ENCODE measurements around the gene OCIAD2.
"Not testable (repeated sequence)": the region's sequence is repeated elsewhere in the genome, so short reads cannot be mapped to it uniquely, and the experiment has no call there.

The OCIAD2 gene

DNA sequence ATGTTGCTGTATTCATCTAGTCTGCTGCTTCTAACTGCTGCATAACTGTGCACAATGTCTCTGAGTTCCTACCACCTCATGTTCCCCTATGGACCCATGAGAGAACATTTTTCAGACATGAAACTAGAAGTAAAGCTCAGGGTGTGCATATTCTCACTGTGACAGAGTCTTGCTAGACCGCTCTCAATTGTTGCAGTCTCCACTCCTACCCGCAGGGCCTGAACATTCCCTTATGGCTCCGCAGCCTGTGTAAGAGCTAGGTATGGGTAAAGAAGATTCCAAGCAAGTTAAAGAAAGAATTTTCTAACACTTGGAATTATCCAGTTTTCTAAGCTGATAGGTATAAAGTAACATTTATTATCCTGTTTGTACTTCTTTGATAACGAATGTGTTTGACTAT, 5.4 kb downstream of the OCIAD2 start:
- TF ChIP-seq CTCF (IDR thresholded peaks at IDR 0.05; ENCODE audit: low read depth, low read length): no peak
- Histone ChIP-seq H3K9me3 (ENCODE audit: severe bottlenecking) (no peaks in the 10 kb centered on the region), H3K36me3 (peaks cover 76% of the 10 kb centered on the region), H3K27me3 (ENCODE audit: insufficient read depth, low read depth, severe bottlenecking) (no peaks in the 10 kb centered on the region), H3K27ac (no peak overlapping the region), H3K4me3 (ENCODE audit: low read depth, low read length) (no peak overlapping the region)
- no peak for DNase-seq

- no peak for DNase-seq
- Histone ChIP-seq H3K4me3 (ENCODE audit: low read depth, low read length) (no peak overlapping the region), H3K27me3 (ENCODE audit: insufficient read depth, low read depth, severe bottlenecking) (no peaks in the 10 kb centered on the region), H3K27ac (no peak overlapping the region), H3K36me3 (peaks cover 85% of the 10 kb centered on the region), H3K9me3 (ENCODE audit: severe bottlenecking) (no peaks in the 10 kb centered on the region)
- no peak for TF ChIP-seq CTCF (IDR thresholded peaks at IDR 0.05; ENCODE audit: low read depth, low read length)
These were observed 6.6 kb downstream of the OCIAD2 start for GRCh38 chr4:48899950-48900349.

- no peak for TF ChIP-seq CTCF (IDR thresholded peaks at IDR 0.05; ENCODE audit: low read depth, low read length)
- H3K36me3 ChIP-seq: peaks cover 85% of the 10 kb centered on the region
- H3K27ac ChIP-seq: no peak overlapping the region
- no peaks in the 10 kb centered on the region for H3K27me3 ChIP-seq (ENCODE audit: insufficient read depth, low read depth, severe bottlenecking)
- no peak for DNase-seq
- no peaks in the 10 kb centered on the region for H3K9me3 ChIP-seq (ENCODE audit: severe bottlenecking)
- H3K4me3 ChIP-seq (ENCODE audit: low read depth, low read length): no peak overlapping the region
These were observed 7.2 kb downstream of the OCIAD2 start for GRCh38 chr4:48899432-48899749.

DNA sequence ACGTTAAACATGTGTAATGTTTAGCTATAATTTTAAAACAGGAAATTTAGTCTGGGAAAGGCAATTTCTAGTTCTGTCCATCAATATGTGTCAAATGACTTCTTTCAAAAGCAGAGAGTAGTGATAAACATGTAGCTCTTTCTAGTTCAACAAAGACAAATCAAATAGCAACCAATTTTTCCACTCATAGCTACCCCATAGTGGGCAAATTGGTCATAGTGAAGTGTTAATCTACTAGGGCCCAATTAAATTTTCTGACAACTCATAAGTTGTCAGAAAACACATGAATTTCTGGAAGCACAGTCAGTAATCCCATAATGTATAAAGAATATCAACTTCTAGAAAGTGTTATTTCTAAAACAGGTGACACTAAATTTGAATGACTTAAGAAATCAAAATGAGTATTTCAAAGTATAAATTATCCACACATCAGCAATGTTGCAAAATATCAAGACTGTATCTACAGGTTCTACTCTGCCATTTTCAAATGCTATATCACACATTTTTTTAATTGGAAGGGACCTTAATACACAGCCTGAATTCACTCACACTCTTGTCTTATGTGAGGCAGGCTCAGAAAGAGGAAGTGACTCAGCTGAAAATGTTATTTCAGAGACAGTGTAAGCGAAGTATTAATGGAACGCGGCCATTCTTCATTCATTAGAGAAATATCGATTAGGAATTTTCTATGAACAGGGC, 7.7 kb downstream of the OCIAD2 start:
- Histone ChIP-seq H3K27me3 (ENCODE audit: insufficient read depth, low read depth, severe bottlenecking) (no peaks in the 10 kb centered on the region), H3K9me3 (ENCODE audit: severe bottlenecking) (no peaks in the 10 kb centered on the region), H3K4me3 (ENCODE audit: low read depth, low read length) (no peak overlapping the region), H3K27ac (no peak overlapping the region), H3K36me3 (peaks cover 86% of the 10 kb centered on the region)
- no peak for DNase-seq
- TF ChIP-seq CTCF (IDR thresholded peaks at IDR 0.05; ENCODE audit: low read depth, low read length): no peak

DNA sequence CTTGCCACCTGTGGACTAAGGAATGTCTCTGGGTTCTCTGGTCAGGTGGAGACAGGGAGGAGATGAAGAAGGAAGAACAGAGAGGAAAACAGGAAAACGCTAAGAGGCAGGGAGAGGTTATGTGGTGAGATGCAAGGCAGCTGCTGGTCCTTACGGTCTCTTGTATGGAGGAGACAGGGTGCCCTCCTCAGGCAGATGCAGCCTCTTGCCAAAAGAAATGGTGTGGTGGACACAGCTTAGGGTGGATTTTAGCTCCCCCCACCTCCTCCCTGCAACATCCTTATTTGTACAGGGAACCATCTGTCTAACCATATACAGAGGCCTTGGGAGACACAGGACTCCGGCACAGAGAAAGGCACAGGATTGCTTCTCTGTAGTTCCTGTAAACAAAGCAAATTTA, 9.7 kb downstream of the OCIAD2 start:
- Histone ChIP-seq H3K9me3 (ENCODE audit: severe bottlenecking) (no peaks in the 10 kb centered on the region), H3K4me3 (ENCODE audit: low read depth, low read length) (no peak overlapping the region), H3K36me3 (peaks cover 85% of the 10 kb centered on the region), H3K27ac (no peak overlapping the region), H3K27me3 (ENCODE audit: insufficient read depth, low read depth, severe bottlenecking) (no peaks in the 10 kb centered on the region)
- peak; percentile 66 for DNase-seq
- TF ChIP-seq CTCF (IDR thresholded peaks at IDR 0.05; ENCODE audit: low read depth, low read length): peak; percentile 57

GRCh38 chr4:48891028-48891619, 15.4 kb downstream of the OCIAD2 start:
- H3K36me3 ChIP-seq: peaks cover 62% of the 10 kb centered on the region
- peaks cover under 1% of the 10 kb centered on the region for H3K9me3 ChIP-seq (ENCODE audit: severe bottlenecking)
- no peak overlapping the region for H3K4me3 ChIP-seq (ENCODE audit: low read depth, low read length)
- no peak for DNase-seq
- H3K27me3 ChIP-seq (ENCODE audit: insufficient read depth, low read depth, severe bottlenecking): no peaks in the 10 kb centered on the region
- H3K27ac ChIP-seq: no peak overlapping the region
- no peak for TF ChIP-seq CTCF (IDR thresholded peaks at IDR 0.05; ENCODE audit: low read depth, low read length)

DNA sequence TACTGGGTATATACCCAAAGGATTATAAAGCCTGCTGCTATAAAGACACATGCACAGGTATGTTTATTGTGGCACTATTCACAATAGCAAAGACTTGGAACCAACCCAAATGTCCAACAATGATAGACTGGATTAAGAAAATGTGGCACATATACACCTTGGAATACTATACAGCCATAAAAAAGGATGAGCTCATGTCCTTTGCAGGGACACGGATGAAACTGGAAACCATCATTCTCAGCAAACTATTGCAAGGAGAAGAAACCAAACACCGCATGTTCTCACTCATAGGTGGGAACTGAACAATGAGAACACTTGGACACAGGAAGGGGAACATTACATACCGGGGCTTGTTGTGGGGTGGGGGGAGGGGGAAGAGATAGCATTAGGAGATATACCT, 16.8 kb downstream of the OCIAD2 start:
- not testable (repeated sequence) for H3K27me3 ChIP-seq (ENCODE audit: insufficient read depth, low read depth, severe bottlenecking); H3K27ac ChIP-seq; H3K4me3 ChIP-seq (ENCODE audit: low read depth, low read length); H3K9me3 ChIP-seq (ENCODE audit: severe bottlenecking); DNase-seq
- H3K36me3 ChIP-seq: peaks cover 50% of the 10 kb centered on the region

- not testable (repeated sequence) for H3K9me3 ChIP-seq (ENCODE audit: severe bottlenecking); H3K27ac ChIP-seq; H3K4me3 ChIP-seq (ENCODE audit: low read depth, low read length)
These were observed 24.9 kb downstream of the OCIAD2 start for GRCh38 chr4:48881646-48882045.

More at GRCh38 chr4:48881646-48882045, 24.9 kb downstream of the OCIAD2 start:
- not testable (repeated sequence) for DNase-seq; H3K36me3 ChIP-seq; H3K27me3 ChIP-seq (ENCODE audit: insufficient read depth, low read depth, severe bottlenecking)
